Uterus (tissue), 4 donors: ENCODE measurements around the gene APP. TPM values are rescaled to one million over a fixed set of nuclear protein-coding genes. Genes with fewer than 3 reads are reported as not detected.

Experiments
- DNase-seq, 2 donors: peaks; one replicate each; pipeline ENCODE4 v3.0.0-alpha.2; 2019 to 2020
- H3K27ac ChIP-seq, 2 donors: fragments of 200-600 bp; sonication (generic); 1 replicate in 1 of 2; 2 replicates in 1 of 2; pipeline ENCODE4 v1.5.1; 2016 to 2018
- H3K27me3 ChIP-seq, 2 donors: fragments of 200-600 bp; sonication (generic); one replicate each; pipeline ENCODE4 v1.5.1; 2018 to 2019; ENCODE audit warnings: control low read depth in 1 of 2
- H3K36me3 ChIP-seq, 2 donors: fragments of 200-600 bp; sonication (generic); one replicate each; pipeline ENCODE4 v1.5.1; 2019; ENCODE audit warnings: control low read depth in 1 of 2
- H3K4me1 ChIP-seq, 2 donors: fragments of 200-600 bp; sonication (generic); one replicate each; pipeline ENCODE4 v1.5.1; 2018 to 2019; ENCODE audit warnings: control low read depth in 1 of 2
- H3K4me3 ChIP-seq, 2 donors: fragments of 200-600 bp; sonication (generic); 1 replicate in 1 of 2; 2 replicates in 1 of 2; pipeline ENCODE4 v1.5.1; 2018 to 2019; ENCODE audit warnings: mild to moderate bottlenecking in 1 of 2
- H3K9me3 ChIP-seq, 2 donors: fragments of 200-600 bp; sonication (generic); one replicate each; pipeline ENCODE4 v1.5.1; 2019; ENCODE audit warnings: control low read depth in 1 of 2
- POLR2A ChIP-seq, 2 donors: fragments of 450-650 bp; IDR thresholded peaks; one replicate each; pipeline ENCODE4 v1.6.1; 2016; ENCODE audit warnings: antibody characterized with exemption in 2 of 2, mild to moderate bottlenecking in 1 of 2, moderate library complexity in 1 of 2
- intact Hi-C: fragments of 100-400 bp; cut with DNase I; formaldehyde crosslinking; loops from one replicate; pipeline ENCODE4 v1.15.1; 2023; ENCODE audit warnings: low total_unique reads
- total RNA-seq, 4 donors: library from RNA; depleted of rRNA in 3 of 4; stranded (reverse); fragments of >200 nt in 3 of 4; gene quantifications; one replicate each; pipeline versions ENCODE4 v1.1.0 to v1.2.4, GENCODE V29; 2014 to 2023
- TF ChIP-seq, protein P1 (sequence below), 4 experiments: fragments of 200-600 bp in 2 of 4; fragments of 450-650 bp in 2 of 4; sonication (generic) in 2 of 4; IDR thresholded peaks; one replicate each; pipeline ENCODE4 v1.5.1; 2016 to 2019; ENCODE audit warnings: antibody characterized with exemption in 4 of 4, mild to moderate bottlenecking in 2 of 4, moderate library complexity in 1 of 4
- donor health status: DM: yes; HTN: yes; CAD: no.

Gene APP
- total RNA-seq, 4 donors from 2014 or later: 212 to 537 (median 430) TPM

DNA sequence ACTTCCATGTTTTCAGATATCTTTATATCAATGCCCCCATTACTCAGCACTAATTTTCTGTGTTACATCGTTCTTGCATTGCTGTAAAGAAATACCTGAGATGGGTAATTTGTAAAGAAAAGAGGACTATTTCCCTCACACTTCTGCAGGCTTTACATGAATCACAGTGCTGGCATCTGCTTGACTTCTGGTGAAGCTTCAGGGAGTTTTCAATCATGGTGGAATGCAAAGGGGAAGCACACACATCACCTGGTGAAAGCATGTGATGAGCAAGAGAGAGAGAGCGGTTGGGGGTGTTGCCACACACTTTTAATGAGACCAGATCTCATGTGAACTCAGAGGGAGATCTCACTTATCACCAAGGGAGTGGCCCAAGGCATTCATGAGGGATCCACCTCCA lies 14.9 kb upstream of the APP start:
- intact Hi-C loops: no loop called here
- TF ChIP-seq POLR2A (IDR thresholded peaks at IDR 0.05): no peak
- TF ChIP-seq, protein P1, sequence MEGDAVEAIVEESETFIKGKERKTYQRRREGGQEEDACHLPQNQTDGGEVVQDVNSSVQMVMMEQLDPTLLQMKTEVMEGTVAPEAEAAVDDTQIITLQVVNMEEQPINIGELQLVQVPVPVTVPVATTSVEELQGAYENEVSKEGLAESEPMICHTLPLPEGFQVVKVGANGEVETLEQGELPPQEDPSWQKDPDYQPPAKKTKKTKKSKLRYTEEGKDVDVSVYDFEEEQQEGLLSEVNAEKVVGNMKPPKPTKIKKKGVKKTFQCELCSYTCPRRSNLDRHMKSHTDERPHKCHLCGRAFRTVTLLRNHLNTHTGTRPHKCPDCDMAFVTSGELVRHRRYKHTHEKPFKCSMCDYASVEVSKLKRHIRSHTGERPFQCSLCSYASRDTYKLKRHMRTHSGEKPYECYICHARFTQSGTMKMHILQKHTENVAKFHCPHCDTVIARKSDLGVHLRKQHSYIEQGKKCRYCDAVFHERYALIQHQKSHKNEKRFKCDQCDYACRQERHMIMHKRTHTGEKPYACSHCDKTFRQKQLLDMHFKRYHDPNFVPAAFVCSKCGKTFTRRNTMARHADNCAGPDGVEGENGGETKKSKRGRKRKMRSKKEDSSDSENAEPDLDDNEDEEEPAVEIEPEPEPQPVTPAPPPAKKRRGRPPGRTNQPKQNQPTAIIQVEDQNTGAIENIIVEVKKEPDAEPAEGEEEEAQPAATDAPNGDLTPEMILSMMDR (IDR thresholded peaks at IDR 0.05): no peak
- Histone ChIP-seq H3K9me3 (no peaks in the 10 kb centered on the region), H3K36me3 (no peaks in the 10 kb centered on the region), H3K4me1 (no peaks in the 10 kb centered on the region), H3K4me3 (no peak overlapping the region), H3K27ac (no peak overlapping the region), H3K27me3 (no peaks in the 10 kb centered on the region)
- DNase-seq: no peak

DNA sequence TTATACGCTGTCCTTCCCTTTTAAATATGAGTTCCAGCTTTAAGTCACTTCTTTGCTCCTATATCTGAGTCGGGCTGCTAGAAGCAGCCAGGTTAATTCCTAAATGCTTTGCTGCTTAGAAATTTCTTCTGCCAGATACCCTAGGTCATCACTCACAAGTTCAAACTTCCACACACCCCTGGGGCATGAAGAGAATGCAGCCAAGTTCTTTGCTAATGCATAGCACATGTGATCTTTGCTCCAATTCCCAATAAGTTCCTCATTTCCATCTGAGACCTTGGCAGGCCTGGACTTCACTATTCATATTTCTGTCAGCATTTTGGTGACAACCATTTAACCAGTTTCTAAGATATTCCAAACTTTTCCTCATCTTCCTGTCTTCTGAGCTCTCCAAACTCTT lies 14.5 kb upstream of the APP start:
- intact Hi-C loops: no loop called here
- no peaks in the 10 kb centered on the region for H3K27me3 ChIP-seq
- no peaks in the 10 kb centered on the region for H3K36me3 ChIP-seq
- DNase-seq: no peak
- no peak overlapping the region for H3K4me3 ChIP-seq
- no peaks in the 10 kb centered on the region for H3K9me3 ChIP-seq
- no peak for TF ChIP-seq POLR2A (IDR thresholded peaks at IDR 0.05)
- TF ChIP-seq, protein P1 (IDR thresholded peaks at IDR 0.05): no peak
- H3K4me1 ChIP-seq: no peaks in the 10 kb centered on the region
- no peak overlapping the region for H3K27ac ChIP-seq

DNA sequence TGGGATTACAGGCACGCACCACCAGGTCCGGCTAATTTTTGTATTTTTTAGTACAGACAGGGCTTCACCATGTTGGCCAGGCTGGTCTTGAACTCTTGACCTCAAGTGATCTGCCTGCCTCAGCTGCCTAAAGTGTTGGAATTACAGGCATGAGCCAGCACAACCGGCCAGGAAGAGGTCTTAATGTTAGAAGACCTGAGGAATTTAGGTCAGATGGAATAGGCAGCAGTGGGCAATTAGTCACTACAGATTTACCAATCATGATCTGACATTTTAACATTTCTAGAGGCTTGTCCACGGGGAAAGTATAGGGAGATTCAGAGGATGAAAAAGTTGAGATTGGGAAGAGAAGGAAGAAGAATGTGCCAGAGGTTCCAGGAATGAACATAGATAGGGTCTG lies 8.9 kb upstream of the APP start:
- no peaks in the 10 kb centered on the region for H3K9me3 ChIP-seq
- H3K4me1 ChIP-seq: no peaks in the 10 kb centered on the region
- no peak overlapping the region for H3K4me3 ChIP-seq
- no peak for DNase-seq
- no peak overlapping the region for H3K27ac ChIP-seq
- no peak for TF ChIP-seq POLR2A (IDR thresholded peaks at IDR 0.05)
- TF ChIP-seq, protein P1 (IDR thresholded peaks at IDR 0.05): no peak
- no peaks in the 10 kb centered on the region for H3K27me3 ChIP-seq
- intact Hi-C loops: no loop called here
- no peaks in the 10 kb centered on the region for H3K36me3 ChIP-seq

DNA sequence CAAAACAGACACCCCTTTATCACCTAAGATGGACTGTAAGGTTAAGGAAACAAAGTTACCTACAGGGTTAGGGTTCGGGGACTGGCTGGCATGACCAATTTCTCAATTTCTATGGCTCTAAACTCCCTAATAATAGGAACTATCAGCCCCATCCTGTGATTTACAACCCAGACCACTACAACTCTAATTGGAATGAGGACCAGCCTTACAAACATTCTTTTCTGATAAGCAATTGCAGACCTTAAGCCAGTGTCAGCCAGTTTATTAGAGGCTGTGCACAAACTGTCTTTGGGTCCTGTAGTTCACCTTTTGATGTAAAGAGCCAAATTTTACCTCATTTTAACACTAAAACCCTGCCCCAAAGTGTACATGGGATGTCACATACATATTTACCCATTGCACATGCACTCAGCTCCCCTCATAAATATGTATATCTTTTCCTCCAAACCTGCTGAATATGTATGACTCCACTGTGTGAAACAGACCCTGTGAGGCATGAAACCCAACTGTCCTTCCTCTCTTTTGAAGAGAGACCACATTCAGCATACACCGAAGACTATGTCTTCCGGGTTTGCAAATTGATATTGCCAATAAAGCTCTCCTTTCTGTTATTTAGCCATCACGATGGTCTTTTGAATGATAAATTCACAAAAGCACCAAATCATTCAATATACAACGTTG lies 7.3 kb upstream of the APP start:
- intact Hi-C loops: no loop called here
- TF ChIP-seq POLR2A (IDR thresholded peaks at IDR 0.05): no peak
- TF ChIP-seq, protein P1 (IDR thresholded peaks at IDR 0.05): no peak

DNA sequence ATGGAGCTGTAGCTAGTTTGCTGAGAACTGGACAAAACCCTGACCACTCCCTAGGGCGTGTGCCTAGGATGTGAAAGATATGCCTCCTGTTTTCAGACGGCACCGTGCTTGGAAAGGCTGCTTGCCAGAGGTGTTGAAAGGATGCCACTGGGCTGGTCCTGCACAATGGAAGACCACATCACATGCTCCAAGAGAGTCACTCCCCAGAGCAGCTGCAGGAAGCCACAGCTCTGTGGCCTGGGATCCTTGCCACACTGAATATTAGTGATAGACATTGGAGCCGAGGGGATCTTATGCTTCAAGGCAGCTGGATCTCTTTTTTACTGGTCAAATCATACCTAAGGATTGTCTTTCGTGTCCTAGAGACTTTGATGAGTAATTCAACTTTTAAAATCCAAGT lies 6.6 kb upstream of the APP start:
- Histone ChIP-seq H3K4me1 (no peaks in the 10 kb centered on the region), H3K27me3 (no peaks in the 10 kb centered on the region), H3K36me3 (no peaks in the 10 kb centered on the region), H3K27ac (no peak overlapping the region), H3K9me3 (no peaks in the 10 kb centered on the region), H3K4me3 (no peak overlapping the region)
- intact Hi-C loops: no loop called here
- no peak for TF ChIP-seq POLR2A (IDR thresholded peaks at IDR 0.05)
- TF ChIP-seq, protein P1 (IDR thresholded peaks at IDR 0.05): no peak
- peak in 1 of 2 donors; percentile 24 for DNase-seq

More for the DNA sequence above, 7.3 kb upstream of the APP start:
- no peaks in the 10 kb centered on the region for H3K27me3 ChIP-seq
- H3K36me3 ChIP-seq: no peaks in the 10 kb centered on the region
- no peak overlapping the region for H3K27ac ChIP-seq
- DNase-seq: no peak
- H3K9me3 ChIP-seq: no peaks in the 10 kb centered on the region
- no peak overlapping the region for H3K4me3 ChIP-seq
- H3K4me1 ChIP-seq: no peaks in the 10 kb centered on the region
